ENCODE data around the gene HINT1.

Gene HINT1

DNA sequence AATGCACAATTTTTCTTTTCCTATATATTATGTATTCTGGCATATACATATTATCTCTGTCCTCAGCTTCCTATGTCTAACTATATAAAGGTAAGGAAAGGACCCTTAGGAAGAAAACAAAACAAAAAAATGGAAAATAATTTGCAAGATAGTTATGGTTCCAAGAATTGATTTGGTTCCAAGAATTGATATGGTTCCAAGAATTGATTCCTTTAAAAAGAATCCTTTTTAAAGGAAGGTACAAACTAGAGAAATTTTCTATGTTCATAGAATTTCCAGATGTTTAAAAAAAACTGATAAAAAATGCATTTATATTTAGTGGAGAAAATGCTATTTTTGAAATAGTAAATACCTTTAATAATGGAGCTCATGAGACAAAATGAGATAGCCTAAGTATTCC is 17.8 kb upstream of the HINT1 start:
- H3K27ac ChIP-seq, result no peak overlapping the region
- TF ChIP-seq, protein P1, sequence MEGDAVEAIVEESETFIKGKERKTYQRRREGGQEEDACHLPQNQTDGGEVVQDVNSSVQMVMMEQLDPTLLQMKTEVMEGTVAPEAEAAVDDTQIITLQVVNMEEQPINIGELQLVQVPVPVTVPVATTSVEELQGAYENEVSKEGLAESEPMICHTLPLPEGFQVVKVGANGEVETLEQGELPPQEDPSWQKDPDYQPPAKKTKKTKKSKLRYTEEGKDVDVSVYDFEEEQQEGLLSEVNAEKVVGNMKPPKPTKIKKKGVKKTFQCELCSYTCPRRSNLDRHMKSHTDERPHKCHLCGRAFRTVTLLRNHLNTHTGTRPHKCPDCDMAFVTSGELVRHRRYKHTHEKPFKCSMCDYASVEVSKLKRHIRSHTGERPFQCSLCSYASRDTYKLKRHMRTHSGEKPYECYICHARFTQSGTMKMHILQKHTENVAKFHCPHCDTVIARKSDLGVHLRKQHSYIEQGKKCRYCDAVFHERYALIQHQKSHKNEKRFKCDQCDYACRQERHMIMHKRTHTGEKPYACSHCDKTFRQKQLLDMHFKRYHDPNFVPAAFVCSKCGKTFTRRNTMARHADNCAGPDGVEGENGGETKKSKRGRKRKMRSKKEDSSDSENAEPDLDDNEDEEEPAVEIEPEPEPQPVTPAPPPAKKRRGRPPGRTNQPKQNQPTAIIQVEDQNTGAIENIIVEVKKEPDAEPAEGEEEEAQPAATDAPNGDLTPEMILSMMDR (conservative IDR thresholded peaks at IDR 0.05; ENCODE audit: low read depth), result no peak
- ChIA-PET CTCF (interaction anchor here (0.6 kb wide), 1 partner anchor 201 kb away, joined by 3 read pairs; no protein-coding TSS in a partner anchor), POLR2A (ENCODE audit: low non-redundant PET) (no interaction called here)
- DNase-seq (ENCODE audit: low spot score), result no peak

DNA sequence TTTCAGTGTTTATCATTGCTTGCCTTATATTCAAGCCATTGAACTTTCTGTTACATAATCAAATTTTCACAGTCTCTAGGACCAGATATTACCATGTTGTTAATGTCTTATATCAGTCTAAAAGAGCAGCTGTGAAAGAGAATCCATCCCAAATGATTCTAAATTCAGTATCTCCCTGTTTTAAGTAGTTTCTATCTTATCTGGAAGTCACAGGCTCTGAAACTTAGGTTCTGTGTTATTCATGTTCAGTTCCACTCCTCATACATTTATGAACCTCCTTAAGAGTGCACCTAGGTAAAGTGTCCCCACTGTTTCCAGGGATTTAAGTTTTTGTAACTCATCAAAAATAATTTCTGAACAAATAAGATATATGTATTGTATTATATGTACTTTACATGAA is 15.4 kb upstream of the HINT1 start:
- TF ChIP-seq, protein P1 (conservative IDR thresholded peaks at IDR 0.05; ENCODE audit: low read depth), result no peak
- POLR2A ChIA-PET (ENCODE audit: low non-redundant PET), result no interaction called here
- H3K27ac ChIP-seq, result no peak overlapping the region
- no peak for DNase-seq (ENCODE audit: low spot score)
- CTCF ChIA-PET, result interaction anchor here (0.5 to 0.7 kb wide), 2 partner anchors 33 to 109 kb away, joined by 3 to 10 read pairs; no protein-coding TSS in a partner anchor

DNA sequence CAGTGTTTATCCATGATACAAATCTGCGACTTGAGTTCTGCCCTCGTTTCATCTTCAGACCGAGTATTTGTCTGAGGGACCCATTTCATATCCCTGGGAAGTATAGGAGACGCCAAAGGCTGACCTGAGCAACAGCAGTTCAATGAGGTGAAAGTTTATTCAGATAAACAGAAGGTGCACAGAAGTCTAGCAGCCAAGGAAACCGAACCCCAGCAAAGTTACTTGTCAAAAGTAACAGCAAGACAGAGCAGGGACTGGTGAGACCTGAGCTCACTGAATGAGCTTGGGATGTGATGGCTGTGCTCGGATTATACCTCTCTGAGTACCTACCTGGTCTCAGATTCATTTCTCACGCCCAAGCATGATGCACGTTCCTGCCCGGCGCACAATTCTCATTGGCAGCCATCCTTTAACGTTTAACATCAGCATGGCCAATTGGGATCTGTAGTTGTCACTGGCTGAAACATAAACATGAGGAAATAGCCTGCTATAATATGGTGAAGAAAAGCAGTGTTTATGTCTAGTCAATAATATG is 6.3 kb upstream of the HINT1 start:
- ChIA-PET CTCF (interaction anchor here (0.7 kb wide), 1 partner anchor 104 kb away, joined by 4 read pairs; no protein-coding TSS in a partner anchor), POLR2A (ENCODE audit: low non-redundant PET) (no interaction called here)
- TF ChIP-seq, protein P1 (conservative IDR thresholded peaks at IDR 0.05; ENCODE audit: low read depth), result no peak
- H3K27ac ChIP-seq, result peak overlapping the region; percentile 75
- peak; percentile 55 for DNase-seq (ENCODE audit: low spot score)

DNA sequence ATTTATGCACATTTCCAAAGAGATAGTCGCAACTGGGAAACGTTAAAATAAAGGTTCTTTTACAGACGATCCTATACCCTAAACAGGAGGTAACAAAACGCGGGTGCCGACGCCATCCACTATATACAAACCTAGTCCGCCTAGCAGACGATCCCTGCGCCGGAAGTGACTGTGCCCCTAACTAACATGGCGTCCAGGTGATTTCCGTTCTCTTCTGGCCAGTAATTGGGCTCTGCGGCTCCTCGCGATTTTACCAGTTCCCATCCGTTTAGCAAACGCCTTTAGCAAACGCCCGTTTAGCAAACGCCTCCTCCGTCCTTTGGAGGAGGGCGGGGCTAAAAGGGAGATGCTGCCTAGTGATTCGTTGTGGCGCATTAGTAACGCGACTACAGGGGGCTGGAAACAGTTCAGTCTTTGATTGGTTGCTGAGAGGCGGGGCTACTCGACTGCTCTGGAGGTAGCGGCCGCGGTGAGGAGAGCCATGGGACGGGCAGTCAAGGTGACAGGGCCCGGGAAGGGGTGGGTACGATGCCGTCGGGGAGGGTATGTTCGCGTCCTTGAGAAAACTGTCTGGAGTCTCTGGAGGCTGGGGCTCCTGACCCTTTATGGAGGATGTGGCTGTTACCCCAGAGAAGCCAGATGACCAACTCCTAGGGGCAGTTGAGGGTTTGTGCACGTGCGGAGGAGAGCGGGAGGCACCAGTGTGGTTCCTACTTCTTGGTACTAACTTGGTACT is 5.7 kb upstream of the HINT1 start, which contains the start of gene LYRM7:
LYRM7 (plus strand) TSS at position 405 of the 736 bp plus-strand sequence; CDS start at position 482, 77 bp downstream.
- H3K27ac ChIP-seq, result peak within 1 kb of the TSS; percentile 75
- DNase-seq (ENCODE audit: low spot score), result peak; percentile 97
- ChIA-PET CTCF (no interaction called here), POLR2A (ENCODE audit: low non-redundant PET) (no interaction called here)
- TF ChIP-seq, protein P1 (conservative IDR thresholded peaks at IDR 0.05; ENCODE audit: low read depth), result no peak

DNA sequence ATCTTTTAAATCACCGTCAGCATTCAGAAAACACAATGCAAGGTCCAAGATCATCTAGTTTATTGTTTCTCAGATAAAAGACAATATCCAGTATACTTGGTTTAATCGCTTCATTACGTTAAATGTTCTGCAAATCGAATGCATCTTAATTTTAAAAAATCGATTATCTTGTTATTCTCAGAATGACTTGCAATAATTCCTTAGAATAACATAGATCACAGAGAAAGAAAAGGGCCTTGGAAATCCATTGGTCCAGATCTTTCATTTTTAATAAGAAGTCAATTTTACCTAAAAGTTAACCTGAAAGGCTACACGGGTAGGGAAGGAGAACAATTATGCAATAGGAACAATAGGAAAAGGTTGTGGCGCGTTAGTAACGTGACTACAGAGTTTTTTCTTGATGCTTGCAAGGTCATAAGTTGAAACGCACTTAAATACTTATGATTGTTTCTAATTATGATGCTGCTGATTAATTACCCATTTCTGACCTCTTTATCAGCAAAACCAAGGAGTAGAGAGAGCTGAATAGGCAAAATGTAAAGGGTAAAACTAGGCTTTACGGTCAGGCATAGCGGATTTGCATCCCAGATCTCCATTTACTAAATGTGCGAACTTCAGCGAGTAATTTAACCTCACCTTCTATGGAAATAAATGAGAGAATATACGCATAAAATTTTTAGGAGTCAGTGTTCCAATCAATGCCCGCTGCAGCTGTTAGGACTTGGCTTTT is 4.9 kb upstream of the HINT1 start:
- CTCF ChIA-PET, result no interaction called here
- no peak for DNase-seq (ENCODE audit: low spot score)
- peak overlapping the region; percentile 75 for H3K27ac ChIP-seq
- TF ChIP-seq, protein P1 (conservative IDR thresholded peaks at IDR 0.05; ENCODE audit: low read depth), result no peak
- POLR2A ChIA-PET (ENCODE audit: low non-redundant PET), result no interaction called here

DNA sequence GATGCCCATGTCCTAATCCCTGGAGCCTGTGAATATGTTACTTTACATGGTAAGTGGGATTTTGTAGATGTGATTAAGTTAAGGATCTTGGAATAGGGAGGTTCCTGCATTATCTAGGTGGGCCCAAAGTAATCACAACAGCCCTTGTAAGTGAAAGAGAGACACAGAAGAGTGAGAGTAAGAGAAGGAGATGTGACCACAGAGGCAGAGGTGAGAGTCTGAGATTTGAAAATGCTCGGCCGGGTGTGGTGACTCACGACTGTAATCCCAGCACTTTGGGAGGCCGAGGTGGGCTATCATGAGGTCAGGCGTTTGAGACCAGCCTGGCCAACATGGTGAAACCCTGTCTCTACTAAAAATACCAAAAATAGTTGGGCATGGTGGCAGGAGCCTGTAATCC is 2.6 kb upstream of the HINT1 start:
- no peak overlapping the region for H3K27ac ChIP-seq
- CTCF ChIA-PET, result interaction anchor here (0.8 kb wide), 1 partner anchor 214 kb away, joined by 3 read pairs; no protein-coding TSS in a partner anchor
- POLR2A ChIA-PET (ENCODE audit: low non-redundant PET), result interaction anchor here (0.6 kb wide), 1 partner anchor 214 kb away, joined by 4 read pairs; no protein-coding TSS in a partner anchor
- TF ChIP-seq, protein P1 (conservative IDR thresholded peaks at IDR 0.05; ENCODE audit: low read depth), result no peak
- DNase-seq (ENCODE audit: low spot score), result no peak

All from RWPE1 (cell line).